ENCODE measurements around the gene CNNM3. TPM values are rescaled to one million over a fixed set of nuclear protein-coding genes. Genes with fewer than 3 reads are reported as not detected.

The CNNM3 gene
- total RNA-seq, 1 donor from 2014 or later: 29.0 TPM

- Histone ChIP-seq H3K27me3 (ENCODE audit: low read depth) (no peaks in the 10 kb centered on the region), H3K36me3 (peaks cover 30% of the 10 kb centered on the region), H3K27ac (no peak overlapping the region), H3K9me3 (no peaks in the 10 kb centered on the region), H3K4me3 (no peak overlapping the region), H3K4me1 (no peaks in the 10 kb centered on the region)
- DNase-seq: no peak
- intact Hi-C loops (cut with DNase I): no loop called here
- no peak for TF ChIP-seq CTCF (IDR thresholded peaks at IDR 0.05)
- ATAC-seq: peak; percentile 18 to 31
Measured at GRCh38 chr2:96838345-96839292, 22.6 kb downstream of the CNNM3 start.

GRCh38 chr2:96839293-96839874 is 23.3 kb downstream of the CNNM3 start:
- Histone ChIP-seq H3K4me1 (no peaks in the 10 kb centered on the region), H3K36me3 (peaks cover 25% of the 10 kb centered on the region), H3K27me3 (ENCODE audit: low read depth) (no peaks in the 10 kb centered on the region), H3K4me3 (peak overlapping the region; percentile 28), H3K27ac (no peak overlapping the region), H3K9me3 (no peaks in the 10 kb centered on the region)
- ATAC-seq: peak; percentile 89 to 91
- intact Hi-C loops (cut with DNase I): no loop called here
- no peak for TF ChIP-seq CTCF (IDR thresholded peaks at IDR 0.05)
- peak; percentile 85 for DNase-seq

GRCh38 chr2:96839875-96840850 is 24.1 kb downstream of the CNNM3 start:
- Histone ChIP-seq H3K4me1 (no peaks in the 10 kb centered on the region), H3K4me3 (peak overlapping the region; percentile 28), H3K27ac (no peak overlapping the region), H3K27me3 (ENCODE audit: low read depth) (no peaks in the 10 kb centered on the region), H3K9me3 (no peaks in the 10 kb centered on the region), H3K36me3 (peaks cover 17% of the 10 kb centered on the region)
- DNase-seq: no peak
- intact Hi-C loops (cut with DNase I): no loop called here
- no peak for TF ChIP-seq CTCF (IDR thresholded peaks at IDR 0.05)
- ATAC-seq: peak in 1 of 2 donors; percentile 5

GRCh38 chr2:96841701-96842495 is 25.8 kb downstream of the CNNM3 start:
- DNase-seq (no peak), ATAC-seq (no peak)
- H3K27me3 ChIP-seq (ENCODE audit: low read depth): no peaks in the 10 kb centered on the region
- no peaks in the 10 kb centered on the region for H3K4me1 ChIP-seq
- intact Hi-C loops (cut with DNase I): no loop called here
- no peaks in the 10 kb centered on the region for H3K9me3 ChIP-seq
- no peak for TF ChIP-seq CTCF (IDR thresholded peaks at IDR 0.05)
- H3K27ac ChIP-seq: no peak overlapping the region
- no peak overlapping the region for H3K4me3 ChIP-seq
- H3K36me3 ChIP-seq: peaks cover 24% of the 10 kb centered on the region

Data from lower lobe of right lung (tissue), 2 donors.